Jurkat, Clone E6-1 (cell line): Measurements from ENCODE around the gene R3HDML.

Experiments
- DNase-seq: peaks from one replicate; pipeline ENCODE4 v3.0.0-alpha.2; 2011; ENCODE audit warnings: low read depth, low spot score
- H3K4me3 ChIP-seq: 2 replicates; pipeline ENCODE4 v1.5.1; 2011; ENCODE audit warnings: mild to moderate bottlenecking, low read length, control low read depth, moderate library complexity

Gene R3HDML

DNA sequence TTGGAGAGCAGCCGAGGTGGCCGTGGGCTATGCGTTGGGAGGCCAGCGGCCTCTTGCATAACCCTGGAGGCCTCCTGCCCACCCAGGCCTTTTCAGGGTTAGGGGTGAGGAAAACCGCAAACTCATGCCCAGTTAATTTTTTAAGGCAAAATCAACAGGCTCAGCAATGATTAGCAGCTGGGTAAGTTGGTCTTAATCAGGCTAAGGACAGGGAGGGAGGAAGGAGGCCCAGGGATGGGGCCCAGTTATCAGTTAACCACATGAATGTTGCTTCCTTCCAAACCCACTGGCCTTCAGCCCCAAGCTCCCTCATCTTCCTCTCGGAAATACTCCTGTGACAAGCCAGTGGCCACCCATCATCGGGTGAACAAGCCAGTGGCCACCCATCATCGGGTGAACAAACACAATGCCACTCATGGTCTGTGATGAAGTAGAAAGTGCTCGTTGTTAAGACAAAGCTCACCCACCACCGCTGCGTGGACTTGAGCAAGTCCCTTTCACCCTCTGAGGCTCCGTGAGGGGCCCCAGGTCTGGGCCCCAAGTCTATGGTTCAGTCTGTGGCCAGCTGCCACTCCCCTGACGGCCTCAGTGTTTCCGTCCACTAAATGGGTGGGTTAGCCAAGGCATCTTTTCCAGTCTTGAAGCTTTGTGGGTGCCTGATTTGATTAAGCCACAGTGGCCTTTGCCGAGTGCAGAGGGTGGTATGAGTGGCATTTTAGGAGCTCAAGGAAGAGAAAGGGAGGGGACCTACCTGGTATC lies 58.0 kb downstream of the R3HDML start:
- DNase-seq, result no peak
- H3K4me3 ChIP-seq, result no peak overlapping the region

DNA sequence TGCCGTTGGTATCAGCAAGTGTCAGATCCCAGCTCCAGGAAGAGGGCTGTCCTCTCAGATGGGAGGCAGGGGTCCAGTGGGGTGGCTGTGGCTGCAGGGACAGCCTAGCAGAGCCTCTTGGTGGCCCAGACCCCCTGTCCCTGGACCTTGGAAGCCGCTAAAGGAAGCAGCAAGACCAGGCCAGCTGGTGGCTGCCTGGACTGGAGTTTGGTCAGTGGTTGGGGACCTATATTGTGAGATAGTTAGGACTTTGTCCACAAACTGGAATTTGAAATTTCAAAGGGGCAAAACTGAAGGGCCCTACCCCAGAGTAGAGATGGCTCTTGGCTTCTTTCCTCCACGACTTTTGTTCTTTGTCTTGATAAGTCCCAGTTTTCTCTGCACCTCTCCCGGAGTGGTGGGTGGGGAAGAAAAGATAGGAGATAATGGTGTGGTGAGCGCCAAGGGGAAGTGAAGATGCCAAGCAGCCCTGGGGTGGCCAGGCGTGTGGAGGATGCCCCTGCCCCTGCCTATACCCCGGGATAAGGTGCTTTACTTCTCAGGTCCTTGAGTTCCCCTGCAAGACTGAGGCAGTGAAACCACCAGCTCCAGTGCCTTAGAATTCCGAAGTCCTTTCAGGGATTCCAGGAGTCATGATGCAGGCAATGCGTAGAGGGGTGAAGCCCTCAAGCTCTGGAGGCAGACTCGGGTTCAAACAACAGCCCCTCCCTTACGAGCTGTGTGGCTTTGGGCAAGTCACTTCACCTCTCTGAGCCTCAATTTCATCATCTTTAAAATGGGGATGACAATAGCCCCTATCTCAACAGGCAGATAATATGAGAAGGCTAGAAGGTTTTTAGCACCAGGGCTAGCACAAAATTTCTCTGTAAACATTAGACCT lies 58.9 kb downstream of the R3HDML start:
- H3K4me3 ChIP-seq, result no peak overlapping the region
- DNase-seq, result no peak

DNA sequence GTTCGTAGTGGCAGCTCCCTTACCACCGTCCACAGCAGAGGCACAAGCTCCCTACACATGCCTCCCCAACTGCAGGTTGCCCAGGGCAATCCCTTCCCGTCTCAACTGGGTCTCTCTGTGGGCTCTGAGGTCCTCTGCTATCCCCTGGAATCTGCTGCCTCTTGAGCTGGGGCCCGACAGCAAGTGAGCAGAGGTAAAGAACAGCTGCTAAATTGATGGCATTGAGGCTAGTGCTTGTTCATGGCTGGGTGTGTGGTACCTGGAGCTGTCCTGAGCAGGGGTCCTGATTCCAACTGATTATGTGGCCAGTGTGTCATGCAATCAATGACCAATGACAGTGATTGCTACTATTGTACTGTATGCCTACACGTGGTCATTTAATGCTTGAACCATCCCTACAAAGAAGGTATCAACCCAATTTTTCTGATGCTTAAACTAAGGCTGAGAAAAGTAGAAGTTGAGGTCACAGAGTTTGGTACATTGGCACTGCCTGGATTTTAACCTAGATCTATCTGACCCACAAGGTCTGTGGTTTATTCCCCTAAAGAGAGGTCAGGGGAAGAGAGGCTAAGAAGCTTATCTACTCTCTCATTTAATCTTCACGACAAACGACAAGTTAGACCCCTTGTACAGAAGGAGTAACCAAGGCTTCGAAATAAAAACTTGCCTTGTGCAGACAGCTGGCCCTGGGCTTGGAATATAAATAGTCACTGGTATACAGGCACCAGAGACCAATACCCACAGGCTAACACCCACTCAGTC lies 59.7 kb downstream of the R3HDML start:
- DNase-seq, result no peak
- no peak overlapping the region for H3K4me3 ChIP-seq

DNA sequence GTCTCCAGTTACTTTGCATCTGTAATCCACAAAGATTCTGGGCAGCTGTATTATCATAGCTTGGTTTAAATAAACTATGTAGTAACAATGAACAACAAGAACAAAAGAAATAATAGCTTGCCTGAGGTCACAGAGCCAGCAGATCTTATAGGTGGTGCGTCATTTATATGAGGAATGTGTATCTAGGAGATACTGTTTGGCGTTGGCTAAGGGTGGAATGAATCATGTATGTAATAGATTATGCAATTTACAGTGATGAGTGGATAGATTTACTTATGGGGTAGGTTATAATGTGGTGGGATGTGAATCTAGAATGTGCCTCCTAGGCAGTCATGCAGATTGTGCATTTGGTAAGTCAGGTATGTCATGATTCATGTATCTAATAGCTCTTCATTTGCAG lies 61.5 kb downstream of the R3HDML start:
- H3K4me3 ChIP-seq, result no peak overlapping the region
- no peak for DNase-seq

DNA sequence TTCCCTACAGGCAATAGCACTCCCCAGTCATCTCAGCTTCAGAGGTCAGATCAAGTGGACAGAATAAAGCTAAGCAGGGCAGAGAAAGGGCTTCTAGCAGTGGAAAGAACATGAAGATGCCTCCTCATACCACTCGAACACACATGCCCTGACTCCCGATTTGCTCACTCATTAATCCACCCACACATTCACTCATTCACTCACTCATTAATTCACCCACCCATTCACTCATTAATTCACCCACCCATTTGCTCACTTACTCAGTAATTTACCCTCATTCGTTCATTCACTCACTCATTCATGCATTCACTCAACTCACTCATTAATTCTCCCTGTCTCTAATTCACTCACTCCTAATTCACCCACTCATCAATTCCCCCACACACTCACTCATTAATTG lies 62.6 kb downstream of the R3HDML start:
- H3K4me3 ChIP-seq, result no peak overlapping the region
- DNase-seq, result no peak

GRCh38 chr20:44400671-44400969 lies 63.8 kb downstream of the R3HDML start:
- H3K4me3 ChIP-seq, result no peak overlapping the region
- DNase-seq, result no peak
